ENCODE results near the gene BMP4.
"Not testable (repeated sequence)": the region's sequence is repeated elsewhere in the genome, so short reads cannot be mapped to it uniquely, and the experiment has no call there.

Gene BMP4

GRCh38 chr14:53990978-53991377 lies 34.4 kb upstream of the BMP4 start:
- Histone ChIP-seq H3K27ac (ENCODE audit: low read length) (no peak overlapping the region), H3K27me3 (ENCODE audit: low read depth, low read length) (no peaks in the 10 kb centered on the region), H3K9me3 (ENCODE audit: insufficient read depth, low read length) (no peaks in the 10 kb centered on the region), H4K20me1 (ENCODE audit: insufficient read depth, low read length) (no peaks in the 10 kb centered on the region), H3K79me2 (ENCODE audit: low read length) (no peaks in the 10 kb centered on the region), H3K4me2 (ENCODE audit: low read length) (no peak overlapping the region), H3K36me3 (replicated peaks; ENCODE audit: low read depth, low read length) (no peaks in the 10 kb centered on the region), H3K9ac (ENCODE audit: low read length) (no peak overlapping the region), H3K4me3 (ENCODE audit: low read length) (no peak overlapping the region), H3K4me1 (ENCODE audit: low read length) (no peaks in the 10 kb centered on the region), H2AFZ (ENCODE audit: low read depth, low read length) (no peak overlapping the region)
- no peak for TF ChIP-seq EZH2phosphoT487 (IDR thresholded peaks at IDR 0.05; ENCODE audit: low read depth)
- TF ChIP-seq CTCF (IDR thresholded peaks at IDR 0.05; ENCODE audit: low read depth, low read length), result no peak

- H3K9ac ChIP-seq (ENCODE audit: low read length); H3K79me2 ChIP-seq (ENCODE audit: low read length); H3K4me2 ChIP-seq (ENCODE audit: low read length); H3K36me3 ChIP-seq (replicated peaks; ENCODE audit: low read depth, low read length); H4K20me1 ChIP-seq (ENCODE audit: insufficient read depth, low read length); H3K4me3 ChIP-seq (ENCODE audit: low read length); H3K9me3 ChIP-seq (ENCODE audit: insufficient read depth, low read length); H3K27me3 ChIP-seq (ENCODE audit: low read depth, low read length); H3K27ac ChIP-seq (ENCODE audit: low read length); H3K4me1 ChIP-seq (ENCODE audit: low read length); H2AFZ ChIP-seq (ENCODE audit: low read depth, low read length): not testable (repeated sequence)
Observed at GRCh38 chr14:53986718-53987117, 30.1 kb upstream of the BMP4 start.

DNA sequence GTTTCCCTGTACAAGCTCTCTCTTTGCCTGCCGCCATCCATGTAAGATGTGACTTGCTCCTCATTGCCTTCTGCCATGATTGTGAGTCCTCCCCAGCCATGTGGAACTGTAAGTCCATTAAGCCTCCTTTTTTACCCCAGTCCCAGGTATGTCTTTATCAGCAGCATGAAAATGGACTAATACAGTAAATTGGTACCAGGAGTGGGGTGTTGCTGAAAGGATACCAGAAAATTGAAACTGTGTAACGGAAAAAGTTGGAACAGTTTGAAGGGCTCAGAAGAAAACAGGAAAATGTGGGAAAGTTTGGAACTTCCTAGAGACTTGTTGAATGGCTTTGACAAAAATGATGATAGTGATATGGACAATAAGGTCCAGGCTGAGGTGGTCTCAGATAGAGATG lies 28.3 kb upstream of the BMP4 start:
- H3K4me2 ChIP-seq (ENCODE audit: low read length); H3K4me3 ChIP-seq (ENCODE audit: low read length); H3K27me3 ChIP-seq (ENCODE audit: low read depth, low read length); H3K4me1 ChIP-seq (ENCODE audit: low read length); H3K79me2 ChIP-seq (ENCODE audit: low read length); H2AFZ ChIP-seq (ENCODE audit: low read depth, low read length); H3K9ac ChIP-seq (ENCODE audit: low read length); H3K36me3 ChIP-seq (replicated peaks; ENCODE audit: low read depth, low read length); H4K20me1 ChIP-seq (ENCODE audit: insufficient read depth, low read length); H3K27ac ChIP-seq (ENCODE audit: low read length); H3K9me3 ChIP-seq (ENCODE audit: insufficient read depth, low read length): not testable (repeated sequence)

- TF ChIP-seq EZH2phosphoT487 (IDR thresholded peaks at IDR 0.05; ENCODE audit: low read depth) (no peak), CTCF (IDR thresholded peaks at IDR 0.05; ENCODE audit: low read depth, low read length) (no peak)
- H3K36me3 ChIP-seq (replicated peaks; ENCODE audit: low read depth, low read length), result no peaks in the 10 kb centered on the region
- H3K4me3 ChIP-seq (ENCODE audit: low read length), result no peak overlapping the region
- H3K9me3 ChIP-seq (ENCODE audit: insufficient read depth, low read length), result no peaks in the 10 kb centered on the region
- H3K27ac ChIP-seq (ENCODE audit: low read length), result no peak overlapping the region
- no peak overlapping the region for H3K9ac ChIP-seq (ENCODE audit: low read length)
- H3K4me2 ChIP-seq (ENCODE audit: low read length), result no peak overlapping the region
- no peaks in the 10 kb centered on the region for H4K20me1 ChIP-seq (ENCODE audit: insufficient read depth, low read length)
- H3K4me1 ChIP-seq (ENCODE audit: low read length), result no peaks in the 10 kb centered on the region
- no peaks in the 10 kb centered on the region for H3K79me2 ChIP-seq (ENCODE audit: low read length)
- H2AFZ ChIP-seq (ENCODE audit: low read depth, low read length), result no peak overlapping the region
- H3K27me3 ChIP-seq (ENCODE audit: low read depth, low read length), result no peaks in the 10 kb centered on the region
Observed at GRCh38 chr14:53983112-53983511, 26.5 kb upstream of the BMP4 start.

DNA sequence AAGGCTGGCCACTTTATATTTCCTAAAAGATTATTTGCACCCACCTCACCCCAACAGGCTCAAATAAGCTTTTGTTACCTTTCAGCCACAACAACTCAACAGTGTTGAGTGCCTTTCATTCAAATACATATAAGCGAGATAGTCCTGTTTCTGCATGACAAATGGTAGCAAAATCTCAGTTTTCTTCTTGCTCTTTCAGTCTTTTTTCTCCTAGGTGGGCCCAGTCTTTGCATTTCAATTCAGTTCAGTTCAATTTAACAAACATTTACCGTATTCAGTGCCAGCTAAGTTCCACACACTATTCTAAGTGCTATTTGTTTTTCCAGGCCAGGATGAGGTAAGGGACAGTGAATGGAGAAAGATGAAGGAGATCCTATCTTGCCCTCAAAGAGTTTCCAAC lies 25.9 kb upstream of the BMP4 start:
- Histone ChIP-seq H3K9me3 (ENCODE audit: insufficient read depth, low read length) (no peaks in the 10 kb centered on the region), H3K36me3 (replicated peaks; ENCODE audit: low read depth, low read length) (no peaks in the 10 kb centered on the region), H3K4me2 (ENCODE audit: low read length) (no peak overlapping the region), H3K9ac (ENCODE audit: low read length) (no peak overlapping the region), H3K27me3 (ENCODE audit: low read depth, low read length) (no peaks in the 10 kb centered on the region), H4K20me1 (ENCODE audit: insufficient read depth, low read length) (no peaks in the 10 kb centered on the region), H2AFZ (ENCODE audit: low read depth, low read length) (no peak overlapping the region), H3K4me1 (ENCODE audit: low read length) (no peaks in the 10 kb centered on the region), H3K27ac (ENCODE audit: low read length) (no peak overlapping the region), H3K4me3 (ENCODE audit: low read length) (no peak overlapping the region), H3K79me2 (ENCODE audit: low read length) (no peaks in the 10 kb centered on the region)
- TF ChIP-seq EZH2phosphoT487 (IDR thresholded peaks at IDR 0.05; ENCODE audit: low read depth) (no peak), CTCF (IDR thresholded peaks at IDR 0.05; ENCODE audit: low read depth, low read length) (no peak)

Measured in OCI-LY3 (cell line).